Trophoblast cell (in vitro differentiated cells and primary cell): ENCODE results near the gene RWDD3.

Experiments
- DNase-seq, 2 donors: peaks; one replicate each; pipeline ENCODE4 v3.0.0-alpha.2; 2016
- H2AFZ ChIP-seq: 2 replicates; pipeline ENCODE4 v1.6.1; 2013; ENCODE audit warnings: low read length, moderate library complexity, mild to moderate bottlenecking; ENCODE audit not compliant: insufficient read depth, poor library complexity
- H2AK5ac ChIP-seq: 2 replicates; pipeline ENCODE4 v1.6.1; 2013; ENCODE audit warnings: mild to moderate bottlenecking, low read length
- H2BK120ac ChIP-seq: 2 replicates; pipeline ENCODE4 v1.6.1; 2013; ENCODE audit warnings: low read length, mild to moderate bottlenecking, moderate library complexity; ENCODE audit not compliant: insufficient read depth, poor library complexity
- H2BK12ac ChIP-seq: 2 replicates; pipeline ENCODE4 v1.6.1; 2013; ENCODE audit warnings: mild to moderate bottlenecking, low read length, moderate library complexity
- H2BK5ac ChIP-seq: 2 replicates; pipeline ENCODE4 v1.6.1; 2013; ENCODE audit warnings: low read length, low read depth, moderate library complexity, mild to moderate bottlenecking; ENCODE audit not compliant: poor library complexity
- H3K14ac ChIP-seq: 2 replicates; pipeline ENCODE4 v1.6.1; 2013; ENCODE audit warnings: mild to moderate bottlenecking, low read length
- H3K18ac ChIP-seq: 2 replicates; pipeline ENCODE4 v1.6.1; 2013; ENCODE audit warnings: mild to moderate bottlenecking, low read length
- H3K23ac ChIP-seq: 2 replicates; pipeline ENCODE4 v1.6.1; 2013; ENCODE audit warnings: low read length
- H3K27ac ChIP-seq: 2 replicates; pipeline ENCODE4 v1.5.1; 2013; ENCODE audit warnings: low read depth, mild to moderate bottlenecking, inconsistent platforms, low read length, moderate library complexity
- H3K27me3 ChIP-seq: 2 replicates; pipeline ENCODE4 v1.6.1; 2013; ENCODE audit warnings: inconsistent platforms, mild to moderate bottlenecking, low read length, moderate library complexity; ENCODE audit not compliant: insufficient read depth
- H3K36me3 ChIP-seq, 2 experiments: 1 replicate in 1 of 2; 2 replicates in 1 of 2; pipeline ENCODE4 v1.6.1; 2013; ENCODE audit warnings: low read length in 2 of 2, mild to moderate bottlenecking in 2 of 2, moderate library complexity in 1 of 2; ENCODE audit not compliant: insufficient read depth in 2 of 2, control insufficient read depth in 1 of 2
- H3K4ac ChIP-seq: 2 replicates; pipeline ENCODE4 v1.6.1; 2013; ENCODE audit warnings: low read depth, mild to moderate bottlenecking, low read length, moderate library complexity
- H3K4me1 ChIP-seq, 2 experiments: 1 replicate in 1 of 2; 2 replicates in 1 of 2; pipeline ENCODE4 v1.6.1; 2013; ENCODE audit warnings: low read length in 2 of 2, mild to moderate bottlenecking in 2 of 2, moderate library complexity in 1 of 2; ENCODE audit not compliant: insufficient read depth in 2 of 2, control insufficient read depth in 1 of 2
- H3K4me2 ChIP-seq: 2 replicates; pipeline ENCODE4 v1.6.1; 2013; ENCODE audit warnings: inconsistent platforms, mild to moderate bottlenecking, low read length, moderate library complexity
- H3K4me3 ChIP-seq: 2 replicates; pipeline ENCODE4 v1.5.1; 2013; ENCODE audit warnings: mild to moderate bottlenecking, low read depth, low read length, inconsistent platforms
- H3K79me1 ChIP-seq: one replicate; pipeline ENCODE4 v1.6.1; 2013; ENCODE audit warnings: low read length
- H3K79me2 ChIP-seq: 2 replicates; pipeline ENCODE4 v1.6.1; 2013; ENCODE audit warnings: low read length, mild to moderate bottlenecking; ENCODE audit not compliant: control insufficient read depth, insufficient read depth, poor library complexity
- H3K9ac ChIP-seq: 2 replicates; pipeline ENCODE4 v1.6.1; 2013; ENCODE audit warnings: mild to moderate bottlenecking, low read length
- H3K9me3 ChIP-seq: 2 replicates; pipeline ENCODE4 v1.6.1; 2013; ENCODE audit warnings: low read depth, mild to moderate bottlenecking, control low read depth, inconsistent platforms, low read length; ENCODE audit not compliant: insufficient read depth
- H4K12ac ChIP-seq: 2 replicates; pipeline ENCODE4 v1.6.1; 2013; ENCODE audit warnings: low read depth, mild to moderate bottlenecking, low read length, moderate library complexity
- H4K8ac ChIP-seq: 2 replicates; pipeline ENCODE4 v1.6.1; 2013; ENCODE audit warnings: low read depth, mild to moderate bottlenecking, low read length, moderate library complexity
- H4K91ac ChIP-seq: one replicate; pipeline ENCODE4 v1.6.1; 2013; ENCODE audit warnings: low read depth, mild to moderate bottlenecking, low read length, moderate library complexity
- WGBS: extraction: QIAGEN DNeasy Blood & Tissue Kit; methylation state at CpG from one replicate; pipeline ENCODE4 v1.1.7; 2013; ENCODE audit warnings: missing lambda C conversion rate; ENCODE audit not compliant: insufficient read length, insufficient coverage; ENCODE audit errors: extremely low coverage; 5-methylcytosine and 5-hydroxymethylcytosine counted together

The RWDD3 gene

DNA sequence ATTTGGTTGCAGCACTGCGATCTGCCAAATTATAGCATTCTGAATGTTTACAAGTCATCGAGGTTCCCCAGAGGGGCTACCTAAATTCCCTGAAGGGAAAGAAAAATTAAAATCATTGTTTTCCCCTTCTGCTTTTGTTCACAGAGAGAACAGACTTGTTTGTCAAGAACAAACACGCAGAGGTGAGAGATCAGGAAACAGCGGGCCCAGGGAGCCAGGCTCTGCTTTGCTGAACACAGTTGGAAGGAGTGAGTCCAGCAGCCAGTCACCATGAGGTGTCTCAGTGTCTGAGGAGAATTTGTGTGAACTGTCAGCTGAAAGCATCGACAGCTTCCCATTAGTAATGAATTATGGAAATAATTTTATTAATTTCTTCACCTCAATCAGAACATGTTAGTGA, 52.5 kb downstream of the RWDD3 start:
- H3K79me2 ChIP-seq = no peaks in the 10 kb centered on the region
- no peak overlapping the region for H4K12ac ChIP-seq
- H2BK120ac ChIP-seq = no peak overlapping the region
- no peak overlapping the region for H2BK5ac ChIP-seq
- H3K9ac ChIP-seq = no peak overlapping the region
- H3K4ac ChIP-seq = no peak overlapping the region
- H2BK12ac ChIP-seq = no peak overlapping the region
- no peak overlapping the region for H3K4me3 ChIP-seq
- no peaks in the 10 kb centered on the region for H3K9me3 ChIP-seq
- H3K4me1 ChIP-seq = no peaks in the 10 kb centered on the region
- peak overlapping the region; percentile 28 for H4K8ac ChIP-seq
- H3K27me3 ChIP-seq = no peaks in the 10 kb centered on the region
- no peak overlapping the region for H4K91ac ChIP-seq
- H3K23ac ChIP-seq = no peak overlapping the region
- H3K27ac ChIP-seq = no peak overlapping the region
- H3K79me1 ChIP-seq = no peaks in the 10 kb centered on the region
- no peaks in the 10 kb centered on the region for H3K36me3 ChIP-seq
- H3K18ac ChIP-seq = no peak overlapping the region
- DNase-seq = no peak
- H3K4me2 ChIP-seq = no peak overlapping the region
- H2AK5ac ChIP-seq = no peak overlapping the region
- H3K14ac ChIP-seq = no peak overlapping the region
- H2AFZ ChIP-seq = no peak overlapping the region
- no CpG with 5 or more reads among the region's 5 CpGs for WGBS

DNA sequence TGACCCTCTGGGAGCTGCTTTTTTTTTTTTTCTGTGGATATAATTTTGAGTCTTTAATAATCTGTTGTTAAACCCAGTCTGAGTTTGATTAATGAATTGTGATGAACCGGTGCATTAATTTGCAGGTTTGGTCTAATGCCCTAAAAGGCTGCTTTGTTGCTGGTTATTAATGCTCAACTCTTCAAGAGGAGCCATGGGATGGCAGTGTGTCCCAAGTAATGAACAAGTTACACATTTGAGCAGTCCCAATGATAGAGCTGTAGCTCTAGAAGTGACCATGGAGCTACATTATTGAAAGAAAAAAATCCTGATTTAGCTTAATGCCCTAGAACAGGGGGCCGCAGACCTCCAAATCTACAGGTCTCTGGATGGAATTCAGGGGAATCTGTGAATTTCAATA, 53.1 kb downstream of the RWDD3 start:
- Histone ChIP-seq H2BK120ac (no peak overlapping the region), H3K9ac (no peak overlapping the region), H2AFZ (no peak overlapping the region), H3K4me2 (no peak overlapping the region), H3K14ac (no peak overlapping the region), H3K27ac (no peak overlapping the region), H3K36me3 (no peaks in the 10 kb centered on the region), H3K79me2 (no peaks in the 10 kb centered on the region), H3K23ac (no peak overlapping the region), H4K8ac (no peak overlapping the region), H4K91ac (no peak overlapping the region), H3K27me3 (no peaks in the 10 kb centered on the region), H3K18ac (no peak overlapping the region), H3K4ac (no peak overlapping the region), H3K4me3 (no peak overlapping the region), H3K9me3 (no peaks in the 10 kb centered on the region), H2BK12ac (no peak overlapping the region), H3K79me1 (no peaks in the 10 kb centered on the region), H2BK5ac (no peak overlapping the region), H4K12ac (no peak overlapping the region), H3K4me1 (no peaks in the 10 kb centered on the region), H2AK5ac (no peak overlapping the region)
- DNase-seq = no peak
- WGBS = no CpG with 5 or more reads among the region's 2 CpGs

GRCh38 chr1:95287825-95288224, 53.8 kb downstream of the RWDD3 start:
- H3K79me2 ChIP-seq = no peaks in the 10 kb centered on the region
- DNase-seq = no peak
- no peak overlapping the region for H4K8ac ChIP-seq
- H3K9me3 ChIP-seq = no peaks in the 10 kb centered on the region
- no peaks in the 10 kb centered on the region for H3K79me1 ChIP-seq
- no peak overlapping the region for H2AFZ ChIP-seq
- no peaks in the 10 kb centered on the region for H3K27me3 ChIP-seq
- no peak overlapping the region for H3K4me2 ChIP-seq
- no peaks in the 10 kb centered on the region for H3K4me1 ChIP-seq
- no peak overlapping the region for H2AK5ac ChIP-seq
- no peak overlapping the region for H3K23ac ChIP-seq
- H4K12ac ChIP-seq = no peak overlapping the region
- H3K4ac ChIP-seq = no peak overlapping the region
- no peak overlapping the region for H2BK120ac ChIP-seq
- no peak overlapping the region for H3K14ac ChIP-seq
- no CpG with 5 or more reads among the region's 2 CpGs for WGBS
- no peak overlapping the region for H2BK5ac ChIP-seq
- H2BK12ac ChIP-seq = no peak overlapping the region
- no peak overlapping the region for H3K9ac ChIP-seq
- H3K4me3 ChIP-seq = no peak overlapping the region
- H3K27ac ChIP-seq = no peak overlapping the region
- H4K91ac ChIP-seq = no peak overlapping the region
- no peak overlapping the region for H3K18ac ChIP-seq
- H3K36me3 ChIP-seq = no peaks in the 10 kb centered on the region
